ENCODE data around the gene THY1.
A peak's percentile ranks its signal among the peaks of the same experiment; 100 is the strongest.
"Not testable (repeated sequence)": the region's sequence is repeated elsewhere in the genome, so short reads cannot be mapped to it uniquely, and the experiment has no call there.

The THY1 gene

DNA sequence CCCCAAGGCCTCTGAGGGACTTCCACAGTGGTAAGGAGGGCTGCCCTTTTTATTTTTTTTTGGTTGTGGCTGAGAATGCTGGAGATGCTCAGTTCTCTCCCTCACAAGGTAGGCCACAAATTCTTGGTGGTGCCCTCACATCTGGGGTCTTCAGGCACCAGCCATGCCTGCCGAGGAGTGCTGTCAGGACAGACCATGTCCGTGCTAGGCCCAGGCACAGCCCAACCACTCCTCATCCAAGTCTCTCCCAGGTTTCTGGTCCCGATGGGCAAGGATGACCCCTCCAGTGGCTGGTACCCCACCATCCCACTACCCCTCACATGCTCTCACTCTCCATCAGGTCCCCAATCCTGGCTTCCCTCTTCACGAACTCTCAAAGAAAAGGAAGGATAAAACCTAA lies 4.2 kb downstream of the THY1 start:
- no peak for DNase-seq (ENCODE audit: low read depth in 2 of 2)

DNA sequence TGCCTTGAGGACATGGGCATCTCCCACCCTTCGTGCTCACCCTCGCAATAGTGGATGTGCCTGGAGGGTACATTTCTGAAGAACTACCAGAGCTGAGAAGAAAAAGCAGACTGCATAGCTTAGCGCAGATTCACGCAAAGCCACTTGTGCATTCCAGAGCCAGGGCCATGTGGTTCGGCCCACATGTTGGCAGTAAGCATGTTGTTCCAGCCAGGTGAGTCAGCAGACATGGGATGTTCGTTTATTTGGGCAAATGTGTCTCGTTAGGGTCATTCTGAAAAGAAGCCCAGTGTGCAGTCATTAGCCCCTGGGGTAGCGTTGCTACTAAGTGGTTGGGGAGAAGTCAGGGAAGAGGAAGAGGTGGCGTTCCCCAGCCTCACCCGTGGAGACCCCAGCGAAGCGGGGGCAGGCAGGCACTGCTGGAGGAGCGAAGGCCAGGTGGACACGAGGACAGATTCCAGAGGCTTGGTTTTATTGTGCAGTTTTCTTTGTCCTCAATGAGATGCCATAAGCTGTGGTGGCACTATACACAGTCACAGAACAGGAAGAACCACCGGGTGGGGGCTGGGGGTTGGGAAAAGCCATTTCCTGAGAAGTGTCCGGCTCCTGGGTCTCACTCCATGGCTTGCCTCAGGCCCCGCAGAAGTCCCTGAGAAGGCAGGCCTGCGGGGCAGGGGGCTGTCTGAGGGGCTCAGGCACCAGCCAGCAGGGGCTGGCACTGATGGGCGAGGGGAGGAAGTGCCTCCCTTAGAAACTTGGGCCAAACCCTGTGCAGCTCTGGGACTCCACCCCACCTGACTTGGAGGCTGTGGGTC lies 5.0 kb downstream of the THY1 start:
- no peak for DNase-seq (ENCODE audit: low read depth in 2 of 2)

GRCh38 chr11:119416606-119417580 lies 6.1 kb downstream of the THY1 start:
- no peak for DNase-seq (ENCODE audit: low read depth in 2 of 2)

DNA sequence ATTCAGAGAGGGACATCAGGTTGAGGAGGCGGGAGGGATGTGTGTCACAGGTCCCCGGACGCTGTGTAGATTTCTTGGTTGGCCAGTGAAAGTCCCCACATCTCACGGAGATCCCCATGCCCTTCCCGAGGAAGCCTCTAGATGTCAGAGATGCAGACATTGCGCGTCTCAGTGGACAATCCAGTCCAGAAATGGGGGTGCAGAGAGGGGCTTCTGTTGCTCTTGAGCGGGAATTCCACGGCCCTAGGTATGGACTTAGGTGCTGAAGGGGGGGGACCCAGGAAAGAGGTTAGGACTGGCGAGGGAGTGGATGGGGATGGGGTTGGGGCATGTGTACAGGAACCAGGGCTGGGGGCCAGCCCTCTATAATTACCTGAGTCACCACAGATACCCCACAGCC lies 7.0 kb downstream of the THY1 start:
- no peak for DNase-seq (ENCODE audit: low read depth in 2 of 2)

- DNase-seq (ENCODE audit: low read depth in 2 of 2): no peak
Measured at GRCh38 chr11:119415517-119415916, 7.5 kb downstream of the THY1 start.

GRCh38 chr11:119414734-119415133 lies 8.2 kb downstream of the THY1 start:
- DNase-seq (ENCODE audit: low read depth in 2 of 2): no peak

- DNase-seq (ENCODE audit: low read depth in 2 of 2): no peak
Measured at GRCh38 chr11:119414321-119414720, 8.7 kb downstream of the THY1 start.

DNA sequence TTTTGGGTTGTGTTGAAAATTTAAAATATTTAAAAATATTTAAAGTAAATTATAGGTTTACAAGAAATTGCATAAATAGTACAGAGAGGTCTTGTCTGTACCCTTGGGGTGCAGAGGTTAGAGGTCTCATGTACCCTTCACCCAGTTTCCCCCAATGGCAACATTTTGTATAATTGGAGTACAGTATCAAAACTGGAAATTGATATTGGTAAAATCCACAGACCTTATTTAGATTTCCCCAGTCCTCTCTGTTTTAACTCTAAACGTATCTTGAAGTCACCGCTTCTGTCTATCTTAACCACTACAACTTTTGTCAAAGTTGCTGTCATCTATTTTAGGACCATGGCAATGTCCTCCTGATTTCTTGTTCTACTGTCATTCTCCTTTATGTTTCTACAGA lies 10.9 kb downstream of the THY1 start:
- no peak for DNase-seq (ENCODE audit: low read depth in 2 of 2)

DNA sequence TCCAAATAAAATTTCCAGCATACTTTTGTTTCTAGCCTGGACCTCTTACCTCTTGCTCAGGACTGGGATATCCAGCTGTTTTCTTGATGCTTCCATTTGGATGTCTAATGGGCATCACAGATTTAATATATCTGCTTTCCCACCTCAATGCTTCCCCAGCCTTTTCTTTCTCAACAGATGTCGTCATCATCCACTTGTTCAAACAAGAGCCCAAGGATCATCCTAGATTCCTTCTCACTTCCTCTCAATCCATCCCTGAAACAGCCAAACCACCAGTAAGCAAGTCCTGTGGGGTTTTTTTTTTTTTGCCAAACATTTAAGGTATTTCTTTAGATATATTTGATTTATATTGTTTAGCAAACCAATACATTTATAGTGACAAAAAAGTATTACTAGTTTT lies 12.5 kb downstream of the THY1 start:
- DNase-seq (ENCODE audit: low read depth in 2 of 2): no peak

DNA sequence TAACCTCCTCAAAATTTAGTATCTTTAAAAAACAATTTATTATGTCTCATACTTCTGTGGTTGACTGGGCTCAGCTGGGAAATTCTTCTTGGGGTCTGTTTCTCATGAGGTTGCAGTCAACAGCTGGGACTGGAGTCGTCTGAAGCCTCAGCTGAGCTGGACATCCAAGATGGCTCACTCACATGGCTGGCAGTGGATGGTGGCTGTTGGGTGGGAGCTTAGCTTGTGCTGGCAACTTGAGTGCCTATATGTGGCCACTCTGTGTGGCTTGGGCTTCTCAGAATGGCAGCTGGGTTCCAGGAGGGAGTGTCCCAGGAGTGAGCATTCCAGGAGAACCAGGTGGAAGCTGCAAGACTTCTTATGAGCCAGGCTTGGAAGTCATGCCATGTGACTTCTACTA lies 13.2 kb downstream of the THY1 start:
- no peak for DNase-seq (ENCODE audit: low read depth in 2 of 2)

GRCh38 chr11:119406005-119406404 lies 17.0 kb downstream of the THY1 start:
- no peak for DNase-seq (ENCODE audit: low read depth in 2 of 2)

- not testable (repeated sequence) for DNase-seq (ENCODE audit: low read depth in 2 of 2)
Measured at GRCh38 chr11:119405448-119405847, 17.5 kb downstream of the THY1 start.

GRCh38 chr11:119404872-119405271 lies 18.1 kb downstream of the THY1 start:
- peak; percentile 37 to 47 for DNase-seq (ENCODE audit: low read depth in 2 of 2)

GRCh38 chr11:119403021-119403420 lies 20.0 kb downstream of the THY1 start:
- no peak for DNase-seq (ENCODE audit: low read depth in 2 of 2)

DNA sequence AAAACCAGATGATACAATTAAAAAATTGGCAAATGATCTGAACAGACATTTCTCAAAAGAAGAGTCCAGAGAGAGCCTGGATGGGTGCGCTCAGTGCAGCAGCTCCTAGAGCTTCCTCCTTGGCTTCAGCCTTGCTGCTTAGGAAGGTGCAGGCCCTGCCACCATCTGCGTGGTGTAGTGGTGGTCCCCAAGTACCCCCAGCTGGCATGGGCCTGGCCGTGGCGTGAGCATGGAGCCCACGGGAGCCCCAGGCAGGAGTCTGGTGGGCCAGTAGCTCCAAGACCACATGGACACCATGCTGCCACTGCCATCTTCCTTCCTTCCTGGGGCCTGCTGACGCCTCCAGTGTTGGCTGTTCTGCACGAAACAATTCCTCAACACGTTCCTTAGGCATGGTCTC lies 20.5 kb downstream of the THY1 start:
- no peak for DNase-seq (ENCODE audit: low read depth in 2 of 2)

DNA sequence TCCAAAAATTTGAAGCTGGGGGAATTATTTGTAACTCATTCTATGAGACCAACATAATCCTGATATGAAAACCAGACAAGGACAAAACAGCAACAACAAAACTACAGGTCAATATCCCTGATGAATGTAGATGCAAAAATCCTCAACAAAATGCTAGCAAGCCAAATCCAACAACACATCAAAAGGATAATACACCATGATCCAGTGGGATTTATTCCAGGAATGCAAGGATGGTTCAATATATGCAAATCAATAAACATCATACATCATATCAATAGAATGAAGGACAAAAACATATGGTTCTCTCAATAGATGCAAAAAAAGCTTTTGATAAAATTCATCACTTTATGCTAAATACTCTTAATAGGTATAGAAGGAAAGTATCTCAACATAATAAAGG lies 22.1 kb downstream of the THY1 start:
- no peak for DNase-seq (ENCODE audit: low read depth in 2 of 2)

GRCh38 chr11:119397740-119398139 lies 25.2 kb downstream of the THY1 start:
- no peak for DNase-seq (ENCODE audit: low read depth in 2 of 2)

DNA sequence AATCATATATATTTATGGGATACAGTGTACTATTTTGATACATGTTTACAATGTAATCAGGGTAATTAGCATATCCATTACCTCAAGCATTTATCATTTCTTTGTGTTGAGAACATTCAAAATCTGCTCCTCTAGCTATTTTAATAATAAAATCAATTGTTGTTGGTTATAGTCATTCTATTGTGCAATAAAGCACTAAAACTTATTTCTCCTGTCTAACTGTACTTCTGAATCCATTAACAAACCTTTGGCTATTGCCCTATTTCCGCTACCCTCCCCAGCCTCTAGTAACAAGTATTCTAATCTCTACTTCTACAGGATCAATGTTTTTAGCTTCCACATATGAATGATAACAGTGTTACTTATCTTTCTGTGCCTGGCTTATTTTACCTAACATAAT lies 26.1 kb downstream of the THY1 start:
- no peak for DNase-seq (ENCODE audit: low read depth in 2 of 2)

DNA sequence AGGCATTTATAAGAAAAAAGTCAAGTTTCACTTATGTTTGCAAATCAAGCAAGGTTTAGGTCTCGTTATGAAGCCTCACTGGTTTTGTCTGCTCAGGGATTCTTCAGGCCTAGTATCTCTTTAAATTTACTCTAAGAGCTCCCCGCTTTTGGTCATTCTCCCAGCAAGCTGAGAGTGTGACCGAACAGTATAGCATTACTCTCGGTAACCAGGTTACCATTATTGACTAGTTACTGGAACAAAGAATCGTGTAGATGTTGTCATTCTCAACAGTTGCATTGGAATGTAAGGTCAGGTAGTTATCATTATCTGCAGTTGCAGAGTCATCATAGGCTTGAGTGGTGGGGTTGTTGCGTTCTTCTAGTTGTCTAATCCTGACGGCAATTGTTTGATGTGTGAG lies 31.7 kb downstream of the THY1 start:
- no peak for DNase-seq (ENCODE audit: low read depth in 2 of 2)

- DNase-seq (ENCODE audit: low read depth in 2 of 2): no peak
Measured at GRCh38 chr11:119389611-119390254, 33.2 kb downstream of the THY1 start.

- DNase-seq (ENCODE audit: low read depth in 2 of 2): no peak
Measured at GRCh38 chr11:119388103-119388502, 34.9 kb downstream of the THY1 start.

- DNase-seq (ENCODE audit: low read depth in 2 of 2): no peak
Measured at GRCh38 chr11:119384332-119384731, 38.6 kb downstream of the THY1 start.
